COR-L47 (cell line): Measurements from ENCODE around the gene MACROD2.

ENCODE experiments used
- DNase-seq: peaks from one replicate; lab custom pipeline; 2025; lab: John Stamatoyannopoulos, UW

Gene MACROD2

DNA sequence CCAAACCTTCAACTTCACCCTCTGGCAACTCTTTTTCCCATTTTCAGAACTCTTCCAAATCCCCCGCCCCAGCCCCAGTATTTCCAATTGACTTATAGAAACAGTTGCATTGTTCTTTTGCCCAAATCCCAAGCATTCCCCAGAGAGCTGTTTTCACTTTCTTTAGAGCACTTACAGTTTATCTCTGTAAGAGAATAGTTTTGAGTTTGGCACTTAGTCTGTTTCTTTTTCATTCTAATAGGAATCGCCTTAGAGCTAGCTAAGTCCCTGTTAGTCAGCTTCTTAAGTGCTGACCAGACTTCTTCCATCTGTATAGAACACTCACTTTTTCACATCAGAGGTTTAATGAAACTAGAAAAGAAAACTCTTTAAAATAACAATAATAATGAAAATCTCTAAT, 716.3 kb downstream of the MACROD2 start:
- no peak for DNase-seq

GRCh38 chr20:14712302-14712739, 717.0 kb downstream of the MACROD2 start:
- no peak for DNase-seq

DNA sequence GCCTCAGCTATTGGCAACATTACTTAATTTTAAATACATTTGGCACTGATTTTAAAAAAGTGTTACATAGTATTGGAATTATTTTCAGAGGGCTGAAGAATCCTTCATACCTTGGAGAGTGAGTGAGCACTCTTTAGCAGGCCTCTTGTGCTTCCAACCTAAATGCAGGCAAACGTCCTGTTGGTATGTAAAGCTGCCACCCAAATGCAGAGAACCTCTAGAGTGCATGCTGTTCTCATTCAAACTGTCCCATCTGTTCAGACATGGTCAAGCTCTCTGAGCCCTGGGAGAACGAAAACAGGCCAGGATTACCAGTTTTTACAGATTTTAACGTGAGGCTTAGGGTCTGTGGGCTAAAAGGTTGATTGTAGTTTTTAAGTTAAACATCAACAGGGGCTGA, 720.1 kb downstream of the MACROD2 start:
- DNase-seq, result no peak

DNA sequence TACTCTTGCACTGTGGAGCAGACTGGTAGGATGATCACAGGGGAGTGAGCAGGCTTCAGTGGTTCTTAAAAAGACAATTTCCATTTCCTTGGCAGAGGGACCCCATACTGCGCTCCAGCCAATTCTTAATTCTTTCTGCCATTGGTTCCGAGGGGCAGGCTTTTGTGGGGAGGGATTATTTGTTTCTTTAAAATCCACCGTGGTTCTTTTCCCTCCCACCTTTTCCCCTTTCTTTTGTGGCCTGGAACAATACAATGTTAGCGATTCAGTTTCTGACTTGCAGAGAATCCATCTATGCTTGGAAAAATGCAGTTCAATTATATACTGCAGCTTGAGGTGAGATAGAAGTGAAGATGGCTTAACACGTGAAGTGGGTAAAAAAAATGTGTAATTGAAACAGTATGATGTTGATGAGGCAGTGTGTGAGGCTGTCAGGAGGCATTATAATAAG, 721.1 kb downstream of the MACROD2 start:
- DNase-seq, result no peak

GRCh38 chr20:14717134-14717999, 722.1 kb downstream of the MACROD2 start:
- DNase-seq, result no peak

- no peak for DNase-seq
These were observed 724.9 kb downstream of the MACROD2 start for GRCh38 chr20:14720251-14720650.

- DNase-seq, result no peak
These were observed 726.7 kb downstream of the MACROD2 start for GRCh38 chr20:14721926-14722452.

DNA sequence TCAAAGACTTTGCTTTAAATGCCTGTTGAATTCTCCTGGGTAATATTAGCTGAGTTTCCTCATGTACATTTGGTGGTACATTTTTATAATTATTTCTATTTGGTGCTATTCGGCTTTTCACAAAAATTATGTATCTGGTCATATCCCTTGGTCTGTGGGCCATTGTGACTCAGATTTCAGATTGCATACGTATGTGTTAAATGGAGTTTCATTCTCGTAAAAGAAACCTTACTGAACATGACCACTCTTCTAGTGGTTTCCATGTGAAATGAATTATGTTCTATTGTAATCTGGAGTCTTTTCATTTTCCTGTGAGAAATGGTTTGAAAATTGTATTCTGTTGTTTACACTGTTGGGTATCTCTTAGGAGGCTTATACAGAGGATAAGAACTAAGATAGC, 728.3 kb downstream of the MACROD2 start:
- DNase-seq, result no peak

- no peak for DNase-seq
These were observed 728.7 kb downstream of the MACROD2 start for GRCh38 chr20:14724036-14724435.

GRCh38 chr20:14724468-14724867, 729.2 kb downstream of the MACROD2 start:
- no peak for DNase-seq

DNA sequence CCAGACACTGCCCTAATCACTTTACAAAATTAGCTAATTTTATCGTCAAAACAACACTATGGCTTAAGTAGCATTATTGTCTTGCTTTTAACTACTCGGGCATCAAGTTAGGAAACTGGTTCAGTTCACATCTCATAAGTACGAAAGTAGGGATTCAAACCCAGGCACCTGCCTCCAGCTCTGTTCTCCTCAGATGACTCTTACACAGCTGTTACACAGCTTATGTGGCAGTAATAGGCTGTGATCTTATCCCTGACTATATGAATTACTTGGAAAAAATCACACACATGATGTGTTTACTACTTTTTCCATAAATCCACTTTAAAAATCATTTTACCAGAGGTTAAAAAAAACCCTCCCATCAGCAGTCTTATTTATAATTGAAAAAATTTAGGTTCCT, 731.3 kb downstream of the MACROD2 start:
- no peak for DNase-seq

DNA sequence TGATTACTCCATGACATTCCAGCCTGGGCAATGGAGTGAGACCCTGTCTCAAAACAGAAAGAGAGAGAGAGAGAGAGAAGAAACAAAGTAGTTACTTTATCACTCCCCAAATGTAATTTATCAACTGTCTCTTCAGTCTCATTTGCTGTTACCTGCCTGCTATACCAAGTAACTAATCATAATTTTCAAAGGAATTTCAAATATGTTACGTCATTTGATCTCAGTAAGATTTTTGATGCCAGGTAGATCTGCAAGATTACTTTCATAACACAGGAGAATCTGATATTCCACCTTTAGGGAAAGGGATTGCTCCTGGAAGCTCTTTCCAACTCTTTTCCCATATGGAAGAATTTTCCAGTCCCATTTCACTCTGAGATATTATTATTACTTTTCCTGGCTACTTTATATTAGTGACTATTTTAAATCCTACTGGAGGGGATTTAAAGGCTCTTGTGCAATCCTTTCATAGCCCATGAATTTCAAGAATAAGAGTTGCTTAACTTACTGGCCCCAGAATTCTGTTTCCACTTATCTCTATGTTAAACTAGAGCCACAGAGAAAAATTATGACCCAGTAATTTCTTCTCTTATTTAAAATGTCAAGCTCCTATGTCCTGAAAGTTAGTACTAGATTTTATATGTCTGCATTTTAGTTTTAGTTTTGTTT, 732.3 kb downstream of the MACROD2 start:
- no peak for DNase-seq

DNA sequence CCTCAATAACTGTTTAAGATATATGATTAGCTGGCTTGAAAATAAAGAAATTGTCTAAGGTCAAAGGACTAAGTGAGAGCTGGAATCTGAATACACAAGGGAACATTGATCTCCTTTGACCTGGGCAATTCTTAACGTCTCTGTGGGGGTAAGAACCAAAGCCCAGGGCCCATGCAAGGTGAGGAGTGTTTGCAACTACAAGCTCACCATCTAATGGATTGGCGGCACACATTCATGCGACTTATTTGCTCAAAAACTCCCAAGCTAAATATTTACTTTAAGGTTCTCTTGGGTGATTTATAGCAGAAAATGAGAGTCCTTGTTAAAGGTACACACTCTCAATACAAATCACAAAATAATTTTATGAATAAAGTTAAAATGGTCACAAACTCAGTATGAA, 734.1 kb downstream of the MACROD2 start:
- DNase-seq, result no peak

DNA sequence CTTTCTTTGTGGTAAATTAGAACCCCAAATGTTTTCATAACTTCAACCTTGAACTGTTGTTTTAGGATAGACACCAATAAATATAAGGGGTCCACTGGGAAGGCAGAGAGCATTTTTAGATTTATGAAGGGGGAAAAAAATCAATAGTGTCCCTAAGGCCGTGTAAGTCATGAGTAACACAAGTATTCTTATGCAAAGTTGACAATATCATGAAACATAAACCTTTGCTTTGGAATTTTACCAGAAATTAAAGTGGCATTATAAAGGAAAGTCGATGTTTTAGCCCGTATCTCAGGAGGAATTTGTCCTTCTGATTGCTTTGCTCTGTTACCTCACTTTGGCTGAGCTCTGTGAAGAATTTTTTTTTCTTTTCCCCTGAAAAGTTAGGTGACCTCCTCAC, 737.0 kb downstream of the MACROD2 start:
- DNase-seq, result no peak

GRCh38 chr20:14732996-14733395, 737.7 kb downstream of the MACROD2 start:
- no peak for DNase-seq

- DNase-seq, result no peak
These were observed 745.1 kb downstream of the MACROD2 start for GRCh38 chr20:14740380-14740779.

GRCh38 chr20:14741616-14742015, 746.3 kb downstream of the MACROD2 start:
- no peak for DNase-seq

DNA sequence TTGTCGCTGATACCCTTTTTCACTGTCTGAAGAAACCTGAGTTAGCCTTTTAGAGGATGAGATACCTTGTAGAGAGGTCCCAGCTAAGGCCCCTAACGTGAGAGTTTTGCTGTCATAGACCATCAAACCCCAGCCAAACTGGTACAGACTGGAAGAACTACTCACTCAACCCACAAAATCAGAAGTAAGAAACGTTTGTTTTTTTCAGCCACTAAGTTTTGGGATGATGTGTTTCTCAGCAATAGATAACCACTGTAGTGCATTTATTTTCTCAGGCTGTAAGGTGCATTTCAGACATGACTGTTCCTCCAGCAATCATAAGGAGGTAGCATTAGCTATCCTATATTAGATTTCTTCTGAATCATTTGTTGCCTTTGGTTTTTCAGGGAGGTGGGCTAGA, 749.4 kb downstream of the MACROD2 start:
- no peak for DNase-seq

- DNase-seq, result no peak
These were observed 750.5 kb downstream of the MACROD2 start for GRCh38 chr20:14745830-14746229.

GRCh38 chr20:14751191-14751590, 755.9 kb downstream of the MACROD2 start:
- no peak for DNase-seq

DNA sequence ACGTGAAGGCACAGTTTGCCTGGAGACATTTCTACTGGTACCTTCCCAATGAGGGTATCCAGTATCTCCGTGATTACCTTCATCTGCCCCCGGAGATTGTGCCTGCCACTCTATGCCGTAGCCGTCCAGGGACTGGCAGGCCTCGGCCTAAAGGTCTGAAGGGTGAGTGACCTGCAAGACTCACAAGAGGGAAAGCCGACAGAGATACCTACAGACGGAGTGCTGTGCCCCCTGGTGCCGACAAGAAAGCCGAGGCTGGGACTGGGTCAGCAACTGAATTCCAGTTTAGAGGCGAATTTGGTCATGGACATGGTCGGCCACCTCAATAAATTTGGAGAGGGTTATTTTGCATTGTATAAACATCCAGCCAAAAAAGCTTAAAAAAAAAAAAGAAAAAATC, 762.4 kb downstream of the MACROD2 start:
- DNase-seq, result no peak

DNA sequence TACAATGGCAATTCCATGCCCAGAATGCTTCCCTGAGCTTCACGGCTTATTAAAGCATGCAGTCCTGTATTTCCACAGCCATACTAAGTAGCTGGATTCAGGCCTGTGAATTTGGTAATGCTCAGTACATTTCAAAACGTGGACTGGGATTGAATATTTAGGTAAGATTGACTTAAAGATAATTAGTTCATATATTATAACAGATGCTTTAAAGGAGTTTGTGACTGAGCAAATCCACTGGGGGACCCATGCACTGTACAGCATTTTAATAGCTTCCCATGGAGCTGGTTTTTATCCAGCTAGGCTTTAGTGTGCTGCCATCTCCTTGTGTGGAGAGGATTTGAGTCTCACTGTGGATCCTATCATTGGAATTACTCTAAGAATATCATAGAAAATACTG, 763.0 kb downstream of the MACROD2 start:
- DNase-seq, result no peak

DNA sequence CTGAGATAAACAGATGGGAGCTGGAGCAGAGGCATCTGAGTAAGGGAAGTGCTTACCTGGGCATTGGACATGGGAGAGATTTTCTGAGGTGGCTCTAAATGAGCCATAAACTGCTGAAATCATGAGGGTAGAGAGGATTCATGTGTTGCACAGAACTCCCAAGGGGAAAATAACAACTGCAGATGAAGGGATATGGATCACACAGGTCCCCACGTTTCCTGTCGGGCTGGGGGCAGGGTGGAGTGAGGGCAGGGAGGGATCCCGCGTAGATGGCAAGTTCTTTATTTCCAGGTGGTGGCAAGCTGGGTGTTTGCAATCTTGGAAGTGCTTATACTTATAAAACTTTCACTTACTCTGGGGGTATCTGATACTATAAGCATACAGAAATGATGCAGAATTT, 764.7 kb downstream of the MACROD2 start:
- no peak for DNase-seq
